HG02852 (cell line): ENCODE measurements around the gene OBP2A.

Experiments used
- ATAC-seq: cut with Tn5 transposase; IDR thresholded peaks from one replicate; pipeline ENCODE4 v1.9.1; 2021; ENCODE audit warnings: mild to moderate bottlenecking, moderate library complexity; ENCODE audit not compliant: unreplicated experiment

Gene OBP2A

GRCh38 chr9:135575995-135576631 lies 30.2 kb downstream of the OBP2A start:
- no peak for ATAC-seq

DNA sequence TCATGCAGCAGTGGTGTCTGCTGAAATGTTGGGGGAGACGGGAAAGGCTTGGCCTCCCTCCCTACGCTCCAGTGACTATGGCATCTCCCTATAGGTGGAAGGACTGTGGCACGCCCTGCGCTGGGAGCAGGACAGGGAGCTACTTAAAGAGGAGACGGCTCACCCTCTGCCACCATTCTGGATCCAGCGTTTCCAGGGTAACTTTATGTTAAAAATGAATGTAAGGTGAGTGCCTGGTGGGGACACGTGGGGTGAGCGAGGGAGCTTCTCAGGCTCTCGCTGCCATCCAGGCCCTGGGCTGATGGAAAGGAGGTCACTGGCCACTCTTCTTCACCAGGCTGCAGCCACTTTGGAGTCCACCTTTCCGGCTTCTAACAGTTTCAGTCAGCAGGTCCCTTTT lies 31.3 kb downstream of the OBP2A start:
- no peak for ATAC-seq

DNA sequence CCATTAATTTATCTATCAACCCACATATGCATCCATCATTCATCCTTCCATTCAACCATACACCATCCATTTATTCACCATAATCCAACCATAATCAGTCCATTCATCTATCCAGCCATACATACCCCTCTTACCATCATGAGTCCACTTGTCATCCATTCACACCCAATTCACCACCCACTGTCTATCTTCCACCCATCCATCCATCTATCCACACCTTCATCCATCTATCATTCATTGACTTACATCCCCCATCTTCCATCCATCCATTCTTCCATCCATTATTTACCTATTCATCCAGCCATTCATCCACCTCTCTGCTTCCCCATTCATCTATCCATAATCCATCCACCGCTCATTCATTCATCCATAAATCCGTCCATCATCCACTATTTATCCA lies 33.4 kb downstream of the OBP2A start:
- ATAC-seq = no peak

DNA sequence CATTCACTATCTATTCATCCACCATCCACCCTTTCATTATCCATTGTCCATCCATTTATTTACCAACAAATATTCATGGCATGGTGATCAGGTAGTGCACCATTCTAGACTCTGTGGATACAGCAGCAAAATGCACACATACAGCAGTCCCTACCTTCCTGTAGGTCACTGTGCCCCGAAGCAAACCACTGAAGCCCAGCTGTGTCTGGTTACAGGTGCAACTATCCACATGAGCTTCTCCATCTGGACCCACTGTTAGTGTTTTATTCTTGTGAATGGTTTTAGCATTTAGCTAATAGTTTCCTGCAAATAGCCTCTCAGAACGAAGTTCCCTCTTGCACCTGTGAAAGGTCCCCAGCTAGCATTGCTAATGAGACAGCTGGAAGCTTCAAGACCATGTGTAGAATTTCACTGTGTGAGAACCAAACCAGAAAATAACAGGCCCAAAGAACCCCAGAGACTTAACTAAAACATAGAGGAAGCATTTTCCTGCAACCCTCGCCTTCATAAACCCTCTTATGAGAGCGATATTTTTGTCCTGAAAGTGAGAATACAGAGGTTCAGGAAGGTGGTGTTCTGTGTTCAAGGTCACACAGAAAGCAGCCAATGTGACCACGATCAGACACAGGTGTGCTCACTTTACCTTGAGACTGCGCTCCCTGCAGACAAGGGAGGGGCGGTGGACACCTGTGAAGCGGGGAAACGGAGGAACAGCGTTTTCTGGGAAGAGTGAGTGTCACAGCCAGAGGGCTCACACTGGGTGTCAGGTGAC lies 34.1 kb downstream of the OBP2A start:
- ATAC-seq = no peak

DNA sequence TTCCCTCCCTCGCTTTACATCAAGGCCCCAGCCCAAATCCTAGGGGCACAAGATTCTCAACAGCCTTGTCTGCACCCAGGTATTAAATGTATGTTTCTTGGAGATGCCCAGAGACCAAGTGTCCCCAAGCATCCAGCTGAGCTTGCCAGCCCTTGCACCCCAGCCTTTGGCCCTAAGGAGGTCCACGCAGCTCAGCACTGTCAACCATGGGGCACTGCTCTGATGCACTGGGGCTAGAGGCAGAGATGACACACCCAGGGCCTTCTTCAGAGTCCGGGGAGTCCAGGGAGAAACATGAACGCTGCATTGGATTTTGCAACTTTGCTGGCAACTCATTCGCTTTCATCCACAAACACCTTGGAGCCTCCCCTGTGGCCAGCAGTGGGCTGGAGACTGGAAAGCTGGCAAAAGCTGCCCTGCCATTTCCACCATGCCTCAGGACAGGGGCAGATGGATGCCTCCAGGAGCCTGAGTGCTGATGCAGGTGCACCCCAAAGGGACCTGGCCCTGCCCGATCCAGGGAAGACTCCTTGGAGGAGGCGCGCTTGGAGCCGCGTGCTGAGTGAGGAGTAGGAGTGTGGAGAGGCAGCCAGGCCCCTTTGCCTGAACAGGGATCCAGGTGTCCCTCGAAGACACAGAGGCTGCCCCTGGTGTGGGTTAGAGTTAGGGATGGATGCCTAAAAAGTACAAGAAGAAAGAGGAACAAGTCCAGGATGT lies 34.9 kb downstream of the OBP2A start:
- no peak for ATAC-seq

GRCh38 chr9:135581636-135582426 lies 35.9 kb downstream of the OBP2A start:
- no peak for ATAC-seq

DNA sequence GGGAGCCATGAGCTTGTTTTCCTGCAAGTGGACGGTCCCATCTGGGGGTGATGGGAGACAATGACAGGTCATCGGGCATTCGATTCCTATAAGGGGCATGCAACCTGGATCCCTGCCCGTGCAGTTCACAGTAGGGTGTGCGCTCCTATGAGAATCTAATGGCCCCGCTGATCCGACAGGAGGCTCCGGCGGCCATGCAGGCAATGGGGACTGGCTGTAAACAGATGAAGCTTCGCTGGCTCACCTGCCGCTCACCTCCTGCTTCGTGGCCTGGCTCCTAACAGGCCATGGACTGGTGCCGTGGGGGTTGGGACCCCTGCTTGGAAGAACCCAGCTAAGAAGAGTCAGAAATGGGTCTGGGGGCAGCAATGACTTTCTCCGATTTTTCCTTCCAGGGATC lies 36.6 kb downstream of the OBP2A start:
- no peak for ATAC-seq

GRCh38 chr9:135582966-135583687 lies 37.2 kb downstream of the OBP2A start:
- ATAC-seq = no peak

DNA sequence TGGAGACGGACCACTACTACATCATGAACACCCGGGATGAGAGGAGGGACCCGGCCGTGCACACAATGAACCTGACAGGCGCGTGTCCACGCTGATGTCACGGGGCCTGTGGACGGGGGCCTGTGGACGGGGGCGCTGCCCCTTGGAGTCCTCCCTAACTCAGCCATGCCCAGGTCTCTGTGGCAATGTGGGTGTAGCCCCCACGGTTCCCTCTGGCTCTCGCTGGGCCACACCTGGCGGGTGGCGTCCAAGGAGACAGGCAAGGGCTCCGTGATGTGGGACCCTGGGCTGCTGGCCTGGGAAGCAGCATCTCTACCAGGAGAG lies 37.7 kb downstream of the OBP2A start:
- ATAC-seq = no peak

DNA sequence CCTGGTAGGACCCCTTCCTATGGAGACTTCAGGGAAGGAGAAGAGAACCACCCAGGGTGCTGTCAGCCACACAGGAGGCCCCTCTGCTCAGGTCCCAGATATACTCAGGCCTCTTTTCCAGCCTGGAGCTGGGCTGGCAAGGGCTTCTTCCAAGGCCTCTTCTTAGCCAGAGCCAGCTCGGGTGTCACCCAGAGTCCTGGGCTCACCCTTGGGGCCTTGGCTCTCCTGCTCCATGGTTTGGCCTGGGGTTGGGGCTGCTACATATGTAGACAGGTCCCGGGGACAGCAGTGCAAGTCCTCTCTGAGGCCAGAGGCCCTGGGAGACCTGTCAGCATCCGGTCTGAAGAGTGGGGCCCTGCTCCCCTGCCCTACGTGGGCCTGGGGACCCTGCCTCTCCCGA lies 38.4 kb downstream of the OBP2A start:
- no peak for ATAC-seq

- no peak for ATAC-seq
Observed at GRCh38 chr9:135584934-135585333, 39.0 kb downstream of the OBP2A start.

DNA sequence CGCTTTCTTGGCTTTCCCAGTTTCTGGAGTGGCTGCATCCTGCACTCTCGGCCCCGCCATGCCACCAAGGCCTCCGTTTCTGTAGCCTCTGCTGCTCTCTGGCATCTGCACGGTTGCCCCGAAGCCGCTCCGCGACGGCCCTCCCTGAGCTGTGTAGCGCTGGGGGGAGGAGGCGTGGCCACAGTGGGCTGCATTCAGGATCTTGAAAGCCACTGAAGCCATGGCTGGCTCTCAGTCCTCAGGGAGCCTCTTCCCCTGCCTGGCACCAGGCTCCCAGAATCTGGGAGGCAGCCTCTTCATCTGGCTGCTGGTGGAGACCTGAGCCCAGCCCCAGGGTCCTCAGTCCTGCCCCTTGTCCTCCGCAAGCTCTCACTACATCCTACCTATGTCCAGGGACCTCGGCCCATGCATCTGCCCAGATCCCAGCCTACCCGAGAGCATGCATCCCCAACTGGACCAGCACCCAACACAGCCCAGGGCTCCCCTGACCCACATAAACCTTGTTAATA lies 40.7 kb downstream of the OBP2A start:
- ATAC-seq = no peak

DNA sequence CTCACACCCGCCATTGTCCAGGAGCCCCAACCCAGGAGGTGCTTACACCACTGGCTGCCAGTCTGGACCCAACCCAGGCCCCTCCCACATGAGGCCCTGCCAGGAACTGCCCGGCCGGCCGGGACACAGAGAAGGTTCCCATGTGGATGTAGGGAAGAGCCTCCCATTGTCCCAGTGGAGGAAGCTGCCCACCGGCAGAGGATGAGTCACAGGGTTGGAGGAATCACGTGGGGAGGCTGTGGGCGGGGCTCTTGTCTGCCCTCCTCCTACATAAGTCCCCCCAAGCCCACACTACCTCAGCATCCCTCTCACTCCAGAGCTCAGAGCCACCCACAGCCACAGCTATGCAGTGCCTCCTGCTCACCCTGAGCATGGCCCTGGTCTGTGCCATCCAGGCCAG lies 41.7 kb downstream of the OBP2A start:
- no peak for ATAC-seq

DNA sequence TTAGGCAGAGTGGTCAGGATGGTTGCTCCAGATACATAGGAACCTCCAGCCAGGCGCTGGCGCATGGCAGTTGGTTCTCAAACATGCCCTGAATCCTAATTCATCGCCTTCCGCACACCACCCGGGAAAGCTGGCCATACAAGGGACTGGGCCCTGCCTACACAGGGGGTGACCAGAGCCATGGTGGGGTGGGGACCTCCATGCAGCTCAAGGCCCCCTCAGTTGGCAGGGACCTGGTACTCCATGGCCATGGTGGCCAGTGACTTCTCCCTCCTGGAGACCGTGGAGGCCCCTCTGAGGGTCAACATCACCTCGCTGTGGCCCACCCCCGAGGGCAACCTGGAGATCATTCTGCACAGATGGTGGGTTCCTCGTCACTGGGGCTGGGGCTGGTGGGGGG lies 42.4 kb downstream of the OBP2A start:
- no peak for ATAC-seq

- no peak for ATAC-seq
Observed at GRCh38 chr9:135588886-135589595, 43.1 kb downstream of the OBP2A start.

- no peak for ATAC-seq
Observed at GRCh38 chr9:135589596-135590485, 43.9 kb downstream of the OBP2A start.

DNA sequence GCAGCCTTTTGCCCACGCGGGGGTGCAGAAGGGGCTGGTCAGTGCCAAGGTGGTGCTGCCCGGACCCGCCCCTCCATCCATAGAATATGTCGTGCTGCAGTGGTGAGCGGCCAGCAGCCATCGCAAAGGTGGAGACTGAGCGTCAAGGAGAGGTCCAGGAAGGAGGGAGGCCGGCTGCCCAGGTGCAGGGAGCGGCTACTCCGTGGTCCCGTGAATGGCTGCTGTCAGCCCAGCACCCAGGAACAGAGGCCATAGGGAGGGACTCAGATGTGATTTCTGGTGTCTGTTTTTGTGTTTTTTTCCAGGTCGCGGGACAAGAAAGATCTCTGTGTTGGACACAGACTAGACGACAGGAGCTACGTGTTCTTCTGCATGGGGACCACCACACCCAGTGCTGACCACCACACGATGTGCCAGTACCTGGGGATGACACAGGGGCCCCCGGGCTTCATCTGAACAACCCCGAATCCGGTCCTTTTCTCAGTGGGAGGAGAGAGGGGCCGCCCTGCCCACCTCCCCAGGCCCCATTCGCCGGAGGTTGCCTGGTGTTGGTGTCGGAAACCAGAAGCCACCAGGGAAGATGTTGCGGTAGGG lies 44.7 kb downstream of the OBP2A start:
- no peak for ATAC-seq

- no peak for ATAC-seq
Observed at GRCh38 chr9:135591506-135592330, 45.8 kb downstream of the OBP2A start.
